HepG2 (cell line): ENCODE data around the gene SPINT4. TPM values are rescaled to one million over a fixed set of nuclear protein-coding genes. Genes with fewer than 3 reads are reported as not detected.
A peak's percentile ranks its signal among the peaks of the same experiment; 100 is the strongest.

Experiments used
- ARHGAP35 ChIP-seq: sonication (generic); formaldehyde crosslinking; IDR thresholded peaks from 2 replicates; pipeline ENCODE4 v1.9.0; 2022; ENCODE audit warnings: mild to moderate bottlenecking, inconsistent platforms, moderate library complexity, missing genetic modification reagents, borderline replicate concordance
- ETV6 ChIP-seq: sonication (generic); formaldehyde crosslinking; conservative IDR thresholded peaks from 2 replicates; pipeline ENCODE4 v1.4.0; 2020; ENCODE audit warnings: missing genetic modification reagents
- FOXO1 ChIP-seq: sonication (generic); formaldehyde crosslinking; IDR thresholded peaks from 2 replicates; pipeline ENCODE4 v1.4.0; 2020; ENCODE audit warnings: missing genetic modification reagents
- IKZF4 ChIP-seq: sonication (generic); formaldehyde crosslinking; IDR thresholded peaks from 2 replicates; pipeline ENCODE4 v1.5.1; 2020; ENCODE audit warnings: borderline replicate concordance, mild to moderate bottlenecking, low read depth, missing genetic modification reagents; ENCODE audit errors: not compliant biosample characterization
- ISL2 ChIP-seq: sonication (generic); formaldehyde crosslinking; IDR thresholded peaks from 2 replicates; pipeline ENCODE4 v1.5.0; 2020; ENCODE audit warnings: missing genetic modification reagents
- KDM1A ChIP-seq: IDR thresholded peaks from 2 replicates; pipeline ENCODE4 v1.6.1; 2016; ENCODE audit warnings: missing compliant biosample characterization
- KMT2B ChIP-seq: IDR thresholded peaks from 2 replicates; pipeline ENCODE4 v1.6.1; 2016; ENCODE audit warnings: missing genetic modification reagents, missing compliant biosample characterization
- MBD4 ChIP-seq: IDR thresholded peaks from 2 replicates; pipeline ENCODE4 v1.6.1; 2012; ENCODE audit warnings: low read length, inconsistent platforms, borderline replicate concordance
- RFX5 ChIP-seq: IDR thresholded peaks from 2 replicates; pipeline ENCODE4 v1.6.1; 2011; ENCODE audit warnings: low read depth, low read length, improper control_type of control experiment
- RXRA ChIP-seq: sonication (generic); formaldehyde crosslinking; IDR thresholded peaks from 2 replicates; pipeline ENCODE4 v1.5.1; 2020; ENCODE audit warnings: missing genetic modification reagents
- SETDB1 ChIP-seq: sonication (generic); formaldehyde crosslinking; IDR thresholded peaks from 2 replicates; pipeline ENCODE4 v1.5.1; 2020; ENCODE audit warnings: missing genetic modification reagents, mild to moderate bottlenecking, borderline replicate concordance
- SIN3A ChIP-seq: IDR thresholded peaks from 2 replicates; pipeline ENCODE4 v1.6.1; 2011; ENCODE audit warnings: low read depth, mild to moderate bottlenecking, control low read depth, low read length, borderline replicate concordance
- TCF12 ChIP-seq, 2 experiments: fragments of 450-650 bp in 1 of 2; sonication (generic) in 1 of 2; formaldehyde crosslinking in 1 of 2; IDR thresholded peaks; 2 replicates each; pipeline versions ENCODE4 v1.6.1 to v1.8.0; 2017 to 2022; ENCODE audit warnings: antibody characterized with exemption in 1 of 2, mild to moderate bottlenecking in 1 of 2, missing genetic modification reagents in 1 of 2, moderate library complexity in 1 of 2
- ZNF17 ChIP-seq: sonication (generic); formaldehyde crosslinking; IDR thresholded peaks from 2 replicates; pipeline ENCODE4 v1.5.0; 2020; ENCODE audit warnings: mild to moderate bottlenecking, missing genetic modification reagents
- ZNF274 ChIP-seq: sonication (generic); formaldehyde crosslinking; IDR thresholded peaks from 2 replicates; pipeline ENCODE4 v1.5.1; 2020; ENCODE audit warnings: mild to moderate bottlenecking, missing genetic modification reagents
- ZNF563 ChIP-seq: sonication (generic); formaldehyde crosslinking; IDR thresholded peaks from 2 replicates; pipeline ENCODE4 v1.8.0; 2022; ENCODE audit warnings: mild to moderate bottlenecking, moderate library complexity, missing genetic modification reagents
- ZNF609 ChIP-seq: sonication (generic); formaldehyde crosslinking; IDR thresholded peaks from 2 replicates; pipeline ENCODE4 v1.4.0; 2020; ENCODE audit warnings: mild to moderate bottlenecking, missing genetic modification reagents, borderline replicate concordance
- ZNF704 ChIP-seq: sonication (generic); formaldehyde crosslinking; IDR thresholded peaks from 2 replicates; pipeline ENCODE4 v1.8.1; 2023; ENCODE audit warnings: mild to moderate bottlenecking, inconsistent platforms, moderate library complexity, missing genetic modification reagents, borderline replicate concordance
- ZNF724P ChIP-seq: sonication (generic); formaldehyde crosslinking; IDR thresholded peaks from 2 replicates; pipeline ENCODE4 v1.8.0; 2022; ENCODE audit warnings: missing genetic modification reagents, borderline replicate concordance
- ZSCAN31 ChIP-seq: sonication (generic); formaldehyde crosslinking; IDR thresholded peaks from 2 replicates; pipeline ENCODE4 v1.5.0; 2020; ENCODE audit warnings: low read depth, mild to moderate bottlenecking, missing genetic modification reagents
- ZUFSP ChIP-seq: sonication (generic); formaldehyde crosslinking; IDR thresholded peaks from 2 replicates; pipeline ENCODE4 v1.9.0; 2021; ENCODE audit warnings: missing genetic modification reagents, mild to moderate bottlenecking, borderline replicate concordance
- ZZZ3 ChIP-seq: sonication (generic); formaldehyde crosslinking; IDR thresholded peaks from 2 replicates; pipeline ENCODE4 v1.4.0; 2020; ENCODE audit warnings: missing genetic modification reagents, mild to moderate bottlenecking, borderline replicate concordance
- polyA plus RNA-seq, 8 experiments: library from polyadenylated mRNA; depleted of rRNA in 3 of 8; stranded (reverse) in 7 of 8; unstranded in 1 of 8; fragments of >200 nt; fragmentation: Illumina TruSeq in 4 of 8; extraction: Trizol in 4 of 8; gene quantifications; 2 replicates each; pipeline versions ENCODE4 v1.2.1 to v1.2.3, GENCODE V29; 2011 to 2016; ENCODE audit warnings: low read depth in 4 of 8, missing spikeins in 1 of 8, mixed read lengths in 1 of 8; ENCODE audit not compliant: insufficient read depth in 1 of 8
- total RNA-seq, 5 experiments: library from RNA; depleted of rRNA; stranded (reverse); fragments of >200 nt; fragmentation: Illumina TruSeq; extraction: Trizol; gene quantifications; 2 replicates each; pipeline ENCODE4 v1.2.3, GENCODE V29; 2016; ENCODE audit warnings: low read depth in 1 of 5

The SPINT4 gene
- total and polyA plus RNA-seq, 2 of the 13 experiments (the other 11 are each of a cell fraction or from before 2014, with no cell fraction given): not detected

- TF ChIP-seq RXRA (CRISPR knock-in tag): no peak; the same call in 1 of the 2 replicates
- TF ChIP-seq ETV6 (CRISPR knock-in tag): no peak
- TF ChIP-seq IKZF4 (CRISPR knock-in tag): no peak
- TF ChIP-seq SETDB1 (CRISPR knock-in tag): no peak
- no peak for TF ChIP-seq ZNF724P (CRISPR knock-in tag)
- no peak for TF ChIP-seq ZUFSP (CRISPR knock-in tag)
- TF ChIP-seq ZSCAN31 (CRISPR knock-in tag): no peak
- TF ChIP-seq ZNF609 (CRISPR knock-in tag): peak; percentile 51; the same call in 1 of the 2 replicates
- TF ChIP-seq ZNF274: no peak
- no peak for TF ChIP-seq RFX5
- no peak for TF ChIP-seq ZNF563 (CRISPR knock-in tag)
- TF ChIP-seq ZNF704 (CRISPR knock-in tag): no peak
- TF ChIP-seq MBD4: no peak
- TF ChIP-seq ARHGAP35: no peak
- TF ChIP-seq TCF12 (IDR thresholded peaks at IDR 0.05): no peak
- TF ChIP-seq TCF12 (CRISPR knock-in tag; IDR thresholded peaks at IDR 0.05): no peak
- no peak for TF ChIP-seq ZZZ3 (CRISPR knock-in tag)
- TF ChIP-seq FOXO1 (CRISPR knock-in tag): peak; percentile 41; the same call in 1 of the 2 replicates
- peak; percentile 68 for TF ChIP-seq ISL2
- no peak for TF ChIP-seq KMT2B (CRISPR knock-in tag)
- TF ChIP-seq KDM1A (CRISPR knock-in tag): peak; percentile 62; the same call in 1 of the 2 replicates
- no peak for TF ChIP-seq SIN3A
- no peak for TF ChIP-seq ZNF17
Observed at GRCh38 chr20:45725134-45725533, 3.0 kb downstream of the SPINT4 start (continued).
